GM23338 (cell line): ENCODE data around the gene AIM2. TPM values are rescaled to one million over a fixed set of nuclear protein-coding genes. Genes with fewer than 3 reads are reported as not detected.

Experiments
- ATAC-seq: fragments of 200-7000 bp; cut with Tn5 transposase; 3 replicates; pipeline ENCODE4 v1.9.1; 2020
- DNase-seq: peaks from one replicate; pipeline ENCODE4 v3.0.0-alpha.2; 2015; ENCODE audit warnings: low spot score
- H2AFZ ChIP-seq: fragments of 200-600 bp; sonication (generic); 2 replicates; pipeline ENCODE4 v1.8.0; 2016; ENCODE audit warnings: antibody characterized with exemption, mild to moderate bottlenecking, moderate library complexity
- H3F3A ChIP-seq: fragments of 200-600 bp; sonication (generic); replicated peaks from 2 replicates; pipeline ENCODE4 v1.8.0; 2017; ENCODE audit warnings: antibody characterized with exemption, mixed run types, low read depth
- H3K27ac ChIP-seq: fragments of 200-600 bp; sonication (generic); 2 replicates; pipeline ENCODE4 v1.6.1; 2016; ENCODE audit warnings: low read depth
- H3K27me3 ChIP-seq: fragments of 200-600 bp; sonication (generic); 2 replicates; pipeline ENCODE4 v1.8.0; 2016; ENCODE audit warnings: mild to moderate bottlenecking, mixed run types, moderate library complexity; ENCODE audit not compliant: insufficient read depth
- H3K36me3 ChIP-seq: fragments of 200-600 bp; sonication (generic); 2 replicates; pipeline ENCODE4 v1.8.0; 2016; ENCODE audit warnings: mild to moderate bottlenecking; ENCODE audit not compliant: insufficient read depth
- H3K4me1 ChIP-seq: fragments of 200-600 bp; sonication (generic); 2 replicates; pipeline ENCODE4 v1.8.0; 2016; ENCODE audit warnings: mild to moderate bottlenecking, moderate library complexity; ENCODE audit not compliant: insufficient read depth
- H3K4me2 ChIP-seq: fragments of 200-600 bp; sonication (generic); 2 replicates; pipeline ENCODE4 v1.7.1; 2017; ENCODE audit warnings: mixed run types
- H3K4me3 ChIP-seq: fragments of 200-600 bp; sonication (generic); 2 replicates; pipeline ENCODE4 v1.6.1; 2016; ENCODE audit warnings: mixed run types
- H3K79me2 ChIP-seq: fragments of 200-600 bp; sonication (generic); replicated peaks from 2 replicates; pipeline ENCODE4 v1.8.0; 2017; ENCODE audit warnings: mild to moderate bottlenecking; ENCODE audit not compliant: insufficient read depth
- H3K9me2 ChIP-seq: fragments of 200-600 bp; sonication (generic); 2 replicates; pipeline ENCODE4 v1.8.0; 2017; ENCODE audit not compliant: insufficient read depth
- H4K20me1 ChIP-seq: fragments of 200-600 bp; sonication (generic); replicated peaks from 2 replicates; pipeline ENCODE4 v1.8.0; 2017; ENCODE audit warnings: mild to moderate bottlenecking; ENCODE audit not compliant: insufficient read depth
- H3K27ac Mint-ChIP-seq: 2 replicates; pipeline ENCODE4 v1.8.0; 2020; ENCODE audit warnings: inconsistent platforms, mild to moderate bottlenecking, moderate library complexity, mixed read lengths
- H3K27me3 Mint-ChIP-seq: 3 replicates; pipeline ENCODE4 v1.8.0; 2022; ENCODE audit warnings: low read depth, mild to moderate bottlenecking, moderate library complexity, mixed read lengths, inconsistent platforms; ENCODE audit not compliant: insufficient read depth, poor library complexity
- H3K36me3 Mint-ChIP-seq: 3 replicates; pipeline ENCODE4 v1.8.0; 2021; ENCODE audit warnings: low read depth, mild to moderate bottlenecking, inconsistent platforms, moderate library complexity, mixed read lengths
- H3K4me1 Mint-ChIP-seq: 3 replicates; pipeline ENCODE4 v1.8.0; 2020; ENCODE audit warnings: mild to moderate bottlenecking, inconsistent platforms, mixed read lengths
- H3K4me3 Mint-ChIP-seq: 3 replicates; pipeline ENCODE4 v1.8.0; 2021; ENCODE audit warnings: moderate library complexity, mild to moderate bottlenecking, inconsistent platforms, mixed read lengths
- H3K9me3 Mint-ChIP-seq: 3 replicates; pipeline ENCODE4 v1.8.0; 2020; ENCODE audit warnings: moderate library complexity, mild to moderate bottlenecking, inconsistent platforms, mixed read lengths
- ETS1 ChIP-seq: IDR thresholded peaks from 2 replicates; pipeline ENCODE4 v1.6.1; 2016; ENCODE audit warnings: antibody characterized with exemption
- NANOG ChIP-seq: IDR thresholded peaks from 2 replicates; pipeline ENCODE4 v1.6.1; 2016; ENCODE audit warnings: antibody characterized with exemption, borderline replicate concordance
- STAT1 ChIP-seq: IDR thresholded peaks from one replicate; pipeline ENCODE4 v1.6.1; 2016; ENCODE audit warnings: antibody characterized with exemption; ENCODE audit not compliant: unreplicated experiment
- ZNF114 ChIP-seq: fragments of 250-450 bp; sonication (Bioruptor Pico); IDR thresholded peaks from 2 replicates; pipeline ENCODE4 v1.5.0; 2020; ENCODE audit warnings: mild to moderate bottlenecking, moderate library complexity
- ZNF462 ChIP-seq: fragments of 250-450 bp; sonication (Bioruptor Pico); IDR thresholded peaks from 2 replicates; pipeline ENCODE4 v1.5.0; 2020; ENCODE audit warnings: mild to moderate bottlenecking, moderate library complexity
- polyA plus RNA-seq: library from polyadenylated mRNA; unstranded; fragments of >200 nt; fragmentation: Nextera tagmentation; extraction: Ambion mirVana; gene quantifications from 2 replicates; pipeline ENCODE4 v1.2.1, GENCODE V29; 2016
- total RNA-seq: library from RNA; depleted of rRNA; stranded (reverse); fragments of >200 nt; shearing (Covaris generic); gene quantifications from 2 replicates; pipeline ENCODE4 v1.2.3, GENCODE V29; 2014

The AIM2 gene
- total and polyA plus RNA-seq, 2 experiments from 2014 or later: 1.5 to 2.5 TPM

- H3K4me2 ChIP-seq: no peak overlapping the region
- peaks cover 3% of the 10 kb centered on the region; the same call in 2 of the 3 replicates for H3K4me1 Mint-ChIP-seq
- H3K79me2 ChIP-seq: no peaks in the 10 kb centered on the region
These were observed 62.5 kb downstream of the AIM2 start for GRCh38 chr1:159014003-159014571.

More at GRCh38 chr1:159014003-159014571, 62.5 kb downstream of the AIM2 start:
- DNase-seq: no peak
- Histone ChIP-seq H3K36me3 (no peaks in the 10 kb centered on the region), H3K4me3 (no peak overlapping the region), H3K9me2 (no peaks in the 10 kb centered on the region), H3F3A (no peaks in the 10 kb centered on the region), H2AFZ (no peak overlapping the region), H3K4me1 (no peaks in the 10 kb centered on the region), H4K20me1 (no peaks in the 10 kb centered on the region), H3K27ac (no peak overlapping the region), H3K27me3 (peaks cover 3% of the 10 kb centered on the region; the same call in 1 of the 2 replicates)
- no peaks in the 10 kb centered on the region for H3K27me3 Mint-ChIP-seq
- no peaks in the 10 kb centered on the region for H3K9me3 Mint-ChIP-seq
- H3K27ac Mint-ChIP-seq: no peak overlapping the region
- no peak for ATAC-seq
- no peak for TF ChIP-seq ZNF462 (CRISPR knock-in tag)
- no peak for TF ChIP-seq ETS1
- no peak for TF ChIP-seq NANOG
- TF ChIP-seq ZNF114 (CRISPR knock-in tag): no peak
- TF ChIP-seq STAT1: no peak
- no peak overlapping the region for H3K4me3 Mint-ChIP-seq
- no peaks in the 10 kb centered on the region; the same call in 2 of the 3 replicates for H3K36me3 Mint-ChIP-seq
